Measurements from ENCODE around the gene ZNF410.

- TF ChIP-seq REST (IDR thresholded peaks at IDR 0.05; ENCODE audit: low read depth) (no peak), CTCF (IDR thresholded peaks at IDR 0.05 in 2 of 3, conservative IDR thresholded peaks at IDR 0.05 in 1 of 3; ENCODE audit: borderline replicate concordance in 1 of 3, insufficient read depth in 1 of 3, low read depth in 2 of 3, low read length in 2 of 3) (no peak), ZNF274 (IDR thresholded peaks at IDR 0.05; ENCODE audit: low read depth, low read length) (no peak), POLR2AphosphoS5 (IDR thresholded peaks at IDR 0.05; ENCODE audit: low read depth, low read length) (no peak), EZH2 (IDR thresholded peaks at IDR 0.05) (no peak), CEBPB (IDR thresholded peaks at IDR 0.05; ENCODE audit: low read depth) (no peak), POLR2A (IDR thresholded peaks at IDR 0.05; ENCODE audit: borderline replicate concordance, extremely low read depth, insufficient read depth, insufficient read length) (no peak), EZH2phosphoT487 (IDR thresholded peaks at IDR 0.05; ENCODE audit: borderline replicate concordance) (no peak), RAD21 (IDR thresholded peaks at IDR 0.05; ENCODE audit: low read depth) (no peak)
These were observed 78.6 kb downstream of the ZNF410 start for GRCh38 chr14:73965216-73965615.

All from HCT116 (cell line).